COLO829 (cell line): ENCODE measurements around the gene NFE2L2.
"Not testable (repeated sequence)": the region's sequence is repeated elsewhere in the genome, so short reads cannot be mapped to it uniquely, and the experiment has no call there.

ENCODE experiments used
- DNase-seq: peaks from one replicate; pipeline ENCODE4 v3.0.0; 2012; ENCODE audit warnings: low spot score

NFE2L2 gene

DNA sequence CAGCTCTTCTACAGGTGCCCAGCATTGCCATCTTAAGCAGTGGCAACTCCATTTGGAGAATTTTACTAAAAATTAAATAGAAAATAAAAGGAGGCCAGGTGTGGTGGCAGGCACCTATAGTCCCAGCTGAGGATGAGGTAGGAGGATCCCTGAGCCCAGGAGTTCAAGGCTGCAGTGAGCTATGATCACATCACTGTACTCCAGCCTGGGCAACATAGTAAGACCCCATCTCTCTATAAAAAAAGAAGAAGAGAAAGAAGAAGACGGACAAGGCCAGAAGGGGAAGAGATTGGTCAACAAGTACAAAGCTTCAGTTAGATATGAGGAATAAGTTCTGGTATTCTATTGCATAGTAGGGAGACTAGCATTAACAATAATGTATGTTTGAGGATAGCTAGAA is 73.6 kb downstream of the NFE2L2 start:
- no peak for DNase-seq

DNA sequence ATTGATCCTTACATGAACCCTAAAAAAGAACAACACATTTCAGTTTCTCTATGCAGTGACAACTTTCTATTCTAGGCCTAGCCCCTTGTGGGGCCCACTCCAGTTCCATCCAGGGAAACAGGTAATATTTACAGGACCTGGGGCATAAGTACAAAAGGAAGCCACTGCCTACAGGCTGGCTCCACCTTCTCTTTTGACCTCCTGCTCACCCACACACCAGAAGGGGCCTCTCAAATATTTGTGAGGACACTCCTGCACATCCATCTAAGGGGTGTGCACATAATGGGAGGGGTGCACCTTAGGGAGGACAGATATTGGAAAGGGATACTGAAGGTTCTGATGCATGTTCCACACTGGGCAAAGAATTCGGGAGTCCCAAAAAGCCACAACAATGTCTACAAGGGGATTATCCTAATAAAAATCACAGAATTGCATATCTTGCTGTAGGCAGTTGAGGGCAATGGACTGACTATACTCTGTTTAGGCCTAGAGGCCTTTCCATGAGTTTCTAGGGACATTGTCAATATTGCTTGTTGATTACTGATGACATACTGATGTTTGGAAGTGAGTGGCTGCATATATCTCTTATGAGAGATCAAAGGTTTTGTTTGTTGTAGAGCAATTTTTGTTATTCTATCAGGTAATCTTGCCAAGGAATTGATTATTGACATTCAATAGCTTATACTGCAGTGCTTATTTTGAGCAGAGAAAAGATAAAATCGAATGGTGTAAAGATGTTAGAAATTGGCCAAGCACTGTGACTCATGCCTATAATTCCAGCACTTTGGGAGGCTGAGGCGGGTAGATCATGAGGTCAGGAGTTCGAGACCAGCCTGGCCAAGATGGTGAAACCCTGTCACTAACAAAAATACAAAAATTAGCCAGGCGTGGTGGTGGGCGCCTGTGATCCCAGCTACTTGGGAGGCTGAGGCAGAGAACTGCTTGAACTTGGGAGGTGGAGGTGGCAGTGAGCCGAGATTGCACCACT is 75.8 kb downstream of the NFE2L2 start:
- no peak for DNase-seq

- DNase-seq = no peak
These were observed 76.8 kb downstream of the NFE2L2 start for GRCh38 chr2:177187631-177188312.

DNA sequence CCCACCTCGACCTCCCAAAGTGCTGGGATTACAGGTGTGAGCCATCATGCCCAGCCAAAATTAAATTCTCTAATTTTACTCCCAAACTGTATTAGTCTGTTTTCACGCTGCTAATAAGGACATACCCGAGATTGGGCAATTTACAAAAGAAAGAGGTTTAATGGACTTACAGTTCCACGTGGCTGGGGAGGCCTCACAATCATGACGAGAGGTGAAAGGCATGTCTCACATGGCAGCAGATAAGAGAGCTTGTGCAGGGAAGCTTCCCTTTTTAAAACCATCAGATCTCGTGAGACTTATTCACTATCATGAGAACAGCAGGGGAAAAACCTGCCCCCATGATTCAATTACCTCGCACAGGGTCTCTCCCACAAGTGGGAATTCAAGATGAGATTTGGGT is 78.5 kb downstream of the NFE2L2 start:
- DNase-seq = not testable (repeated sequence)

DNA sequence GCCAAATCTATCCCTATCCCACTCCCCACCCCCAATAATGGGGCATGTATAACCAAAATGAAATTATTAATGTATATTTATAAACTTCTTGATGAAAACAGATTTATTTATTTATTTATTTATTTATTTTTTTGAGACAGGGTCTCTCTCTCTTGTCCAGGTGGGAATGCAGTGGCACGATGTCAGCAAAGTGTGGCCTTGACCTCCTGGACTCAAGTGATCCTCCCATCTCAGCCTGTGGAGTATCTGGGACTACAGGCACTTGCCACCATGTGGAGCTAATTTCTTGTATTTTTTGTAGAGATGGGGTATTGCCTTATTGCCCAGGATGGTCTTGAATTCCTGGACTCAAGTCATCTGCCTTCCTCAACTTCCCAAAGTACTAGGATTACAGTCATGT is 79.9 kb downstream of the NFE2L2 start:
- DNase-seq = no peak

- DNase-seq = no peak
These were observed 80.7 kb downstream of the NFE2L2 start for GRCh38 chr2:177183860-177184259.
